Measurements from ENCODE around the gene LRIG2. TPM values are rescaled to one million over a fixed set of nuclear protein-coding genes. Genes with fewer than 3 reads are reported as not detected.

The LRIG2 gene
- total RNA-seq, 1 experiment from 2014 or later: 23.2 TPM

GRCh38 chr1:113118266-113118665 lies 45.3 kb downstream of the LRIG2 start:
- H3T11ph ChIP-seq (ENCODE audit: low read length): no peak overlapping the region
- H3K27me3 ChIP-seq (ENCODE audit: insufficient read depth, low read length): no peaks in the 10 kb centered on the region
- H2BK5ac ChIP-seq (ENCODE audit: insufficient read length, low read length): no peak overlapping the region
- H4K20me1 ChIP-seq (ENCODE audit: control insufficient read depth, insufficient read depth, insufficient read length): no peaks in the 10 kb centered on the region
- H4K8ac ChIP-seq (replicated peaks; ENCODE audit: insufficient read length, low read depth, low read length): no peak overlapping the region
- Mint-ChIP-seq H3K4me3 (no peak overlapping the region), H3K4me1 (no peaks in the 10 kb centered on the region), H3K9me3 (no peaks in the 10 kb centered on the region), H3K27me3 (ENCODE audit: low read depth) (no peaks in the 10 kb centered on the region), H3K27ac (no peak overlapping the region), H3K36me3 (ENCODE audit: insufficient read depth in 1 of 3, low read depth in 3 of 3) (peaks cover 59 to 92% (median 88%) of the 10 kb centered on the region in 3 experiments)
- H3K14ac ChIP-seq (ENCODE audit: insufficient read depth, low read length): no peak overlapping the region
- H3K56ac ChIP-seq (ENCODE audit: insufficient read length, low read depth, low read length): no peak overlapping the region
- no peak overlapping the region for H3K4me2 ChIP-seq (ENCODE audit: insufficient read depth, insufficient read length, low read length)
- no peaks in the 10 kb centered on the region for H3K4me1 ChIP-seq (ENCODE audit: insufficient read depth, low read length)
- H2BK120ac ChIP-seq (ENCODE audit: low read depth, low read length, poor library complexity, severe bottlenecking): no peak overlapping the region
- H3K9ac ChIP-seq (ENCODE audit: extremely low read depth, insufficient read length, low read length): no peak overlapping the region
- no peak for TF ChIP-seq CTCF (conservative IDR thresholded peaks at IDR 0.05)
- no peak overlapping the region for H2AFZ ChIP-seq (ENCODE audit: low read length)
- H2BK12ac ChIP-seq (ENCODE audit: insufficient read length, low read depth, low read length): no peak overlapping the region
- no peak overlapping the region for H4K91ac ChIP-seq (ENCODE audit: insufficient read length, low read depth, low read length)
- H3K79me1 ChIP-seq (ENCODE audit: insufficient read depth, low read depth, low read length, poor library complexity, severe bottlenecking): no peaks in the 10 kb centered on the region
- H3K27ac ChIP-seq (ENCODE audit: insufficient read length, low read depth, low read length): no peak overlapping the region
- no peaks in the 10 kb centered on the region for H3K23me2 ChIP-seq (ENCODE audit: insufficient read length, low read depth, low read length, poor library complexity, severe bottlenecking)
- H2BK20ac ChIP-seq (ENCODE audit: low read depth, low read length, poor library complexity, severe bottlenecking): no peak overlapping the region
- no peaks in the 10 kb centered on the region for H3K9me3 ChIP-seq (ENCODE audit: control insufficient read depth, low read depth, low read length)
- H3K18ac ChIP-seq (ENCODE audit: insufficient read length, low read depth, low read length): no peak overlapping the region
- H3K79me2 ChIP-seq (ENCODE audit: insufficient read depth, low read length): no peaks in the 10 kb centered on the region
- no peak overlapping the region for H3K23ac ChIP-seq (ENCODE audit: insufficient read length, low read depth, low read length)
- H3K4ac ChIP-seq (ENCODE audit: low read depth, low read length): no peak overlapping the region
- H2AK5ac ChIP-seq (ENCODE audit: insufficient read length, low read length): no peak overlapping the region
- H4K5ac ChIP-seq (ENCODE audit: insufficient read length, low read depth, low read length): no peak overlapping the region
- H2BK15ac ChIP-seq (ENCODE audit: low read depth, low read length): no peak overlapping the region
- no peak for DNase-seq
